ENCODE results near the gene CD40.

Gene CD40

GRCh38 chr20:46093531-46093930, 24.6 kb upstream of the CD40 start:
- TF ChIP-seq TEAD4 (IDR thresholded peaks at IDR 0.05) (no peak), CREB1 (IDR thresholded peaks at IDR 0.05; ENCODE audit: low read depth) (no peak), YY1 (IDR thresholded peaks at IDR 0.05; ENCODE audit: low read depth) (no peak), EGR1 (IDR thresholded peaks at IDR 0.05) (no peak), CEBPB (IDR thresholded peaks at IDR 0.05) (no peak), USF1 (IDR thresholded peaks at IDR 0.05) (no peak), RAD21 (IDR thresholded peaks at IDR 0.05; ENCODE audit: low read depth) (no peak), REST (IDR thresholded peaks at IDR 0.05; ENCODE audit: low read depth) (no peak), TCF12 (IDR thresholded peaks at IDR 0.05; ENCODE audit: low read depth) (no peak), NFIC (IDR thresholded peaks at IDR 0.05) (no peak), TAF1 (IDR thresholded peaks at IDR 0.05; ENCODE audit: low read depth) (no peak), EP300 (IDR thresholded peaks at IDR 0.05; ENCODE audit: borderline replicate concordance) (no peak), MAX (IDR thresholded peaks at IDR 0.05) (no peak), ZBTB7A (IDR thresholded peaks at IDR 0.05; ENCODE audit: low read depth) (no peak), FOXM1 (IDR thresholded peaks at IDR 0.05; ENCODE audit: borderline replicate concordance, low read depth) (no peak)

- no peak for TF ChIP-seq TCF12 (IDR thresholded peaks at IDR 0.05; ENCODE audit: low read depth)
- TF ChIP-seq CREB1 (IDR thresholded peaks at IDR 0.05; ENCODE audit: low read depth) = no peak
- TF ChIP-seq NFIC (IDR thresholded peaks at IDR 0.05) = no peak
- no peak for TF ChIP-seq ZBTB7A (IDR thresholded peaks at IDR 0.05; ENCODE audit: low read depth)
- TF ChIP-seq RAD21 (IDR thresholded peaks at IDR 0.05; ENCODE audit: low read depth) = no peak; the same call in 1 of the 2 replicates
Measured at GRCh38 chr20:46099491-46100287, 18.4 kb upstream of the CD40 start.

- no peak for TF ChIP-seq EP300 (IDR thresholded peaks at IDR 0.05; ENCODE audit: borderline replicate concordance)
- no peak for TF ChIP-seq FOXM1 (IDR thresholded peaks at IDR 0.05; ENCODE audit: borderline replicate concordance, low read depth)
- TF ChIP-seq TCF12 (IDR thresholded peaks at IDR 0.05; ENCODE audit: low read depth) = no peak
- TF ChIP-seq TEAD4 (IDR thresholded peaks at IDR 0.05) = no peak
- no peak for TF ChIP-seq CEBPB (IDR thresholded peaks at IDR 0.05)
- TF ChIP-seq RAD21 (IDR thresholded peaks at IDR 0.05; ENCODE audit: low read depth) = no peak
- no peak for TF ChIP-seq CREB1 (IDR thresholded peaks at IDR 0.05; ENCODE audit: low read depth)
- no peak for TF ChIP-seq EGR1 (IDR thresholded peaks at IDR 0.05)
- TF ChIP-seq NFIC (IDR thresholded peaks at IDR 0.05) = no peak
- TF ChIP-seq MAX (IDR thresholded peaks at IDR 0.05) = no peak
- TF ChIP-seq YY1 (IDR thresholded peaks at IDR 0.05; ENCODE audit: low read depth) = no peak
- TF ChIP-seq ZBTB7A (IDR thresholded peaks at IDR 0.05; ENCODE audit: low read depth) = no peak
- no peak for TF ChIP-seq REST (IDR thresholded peaks at IDR 0.05; ENCODE audit: low read depth)
- TF ChIP-seq USF1 (IDR thresholded peaks at IDR 0.05) = no peak
Measured at GRCh38 chr20:46100988-46101387, 17.1 kb upstream of the CD40 start.

- TF ChIP-seq TCF12 (IDR thresholded peaks at IDR 0.05; ENCODE audit: low read depth) (no peak), MAX (IDR thresholded peaks at IDR 0.05) (no peak), CEBPB (IDR thresholded peaks at IDR 0.05) (no peak), YY1 (IDR thresholded peaks at IDR 0.05; ENCODE audit: low read depth) (no peak), CREB1 (IDR thresholded peaks at IDR 0.05; ENCODE audit: low read depth) (no peak)
Measured at GRCh38 chr20:46101957-46102356, 16.2 kb upstream of the CD40 start.

GRCh38 chr20:46102940-46103339, 15.2 kb upstream of the CD40 start:
- no peak for TF ChIP-seq NFIC (IDR thresholded peaks at IDR 0.05)
- no peak for TF ChIP-seq MAX (IDR thresholded peaks at IDR 0.05)
- TF ChIP-seq YY1 (IDR thresholded peaks at IDR 0.05; ENCODE audit: low read depth) = no peak
- TF ChIP-seq REST (IDR thresholded peaks at IDR 0.05; ENCODE audit: low read depth) = no peak
- TF ChIP-seq TCF12 (IDR thresholded peaks at IDR 0.05; ENCODE audit: low read depth) = no peak
- no peak for TF ChIP-seq CEBPB (IDR thresholded peaks at IDR 0.05)
- no peak for TF ChIP-seq USF1 (IDR thresholded peaks at IDR 0.05)
- TF ChIP-seq TAF1 (IDR thresholded peaks at IDR 0.05; ENCODE audit: low read depth) = no peak
- TF ChIP-seq EGR1 (IDR thresholded peaks at IDR 0.05) = no peak
- TF ChIP-seq EP300 (IDR thresholded peaks at IDR 0.05; ENCODE audit: borderline replicate concordance) = no peak
- no peak for TF ChIP-seq FOXM1 (IDR thresholded peaks at IDR 0.05; ENCODE audit: borderline replicate concordance, low read depth)
- no peak for TF ChIP-seq CREB1 (IDR thresholded peaks at IDR 0.05; ENCODE audit: low read depth)
- no peak for TF ChIP-seq TEAD4 (IDR thresholded peaks at IDR 0.05)
- no peak for TF ChIP-seq ZBTB7A (IDR thresholded peaks at IDR 0.05; ENCODE audit: low read depth)
- no peak for TF ChIP-seq RAD21 (IDR thresholded peaks at IDR 0.05; ENCODE audit: low read depth)

Data from Ishikawa (cell line).